Neural progenitor cell (in vitro differentiated cells): ENCODE measurements around the gene SNX13.

ENCODE experiments used
- CTCF ChIP-seq: fragments of 200-600 bp; sonication (generic); IDR thresholded peaks from 2 replicates; pipeline ENCODE4 v1.5.1; 2017; ENCODE audit warnings: antibody characterized with exemption, mild to moderate bottlenecking
- EZH2phosphoT487 ChIP-seq: fragments of 200-600 bp; sonication (generic); IDR thresholded peaks from 2 replicates; pipeline ENCODE4 v1.6.1; 2017; ENCODE audit warnings: antibody characterized with exemption

DNA sequence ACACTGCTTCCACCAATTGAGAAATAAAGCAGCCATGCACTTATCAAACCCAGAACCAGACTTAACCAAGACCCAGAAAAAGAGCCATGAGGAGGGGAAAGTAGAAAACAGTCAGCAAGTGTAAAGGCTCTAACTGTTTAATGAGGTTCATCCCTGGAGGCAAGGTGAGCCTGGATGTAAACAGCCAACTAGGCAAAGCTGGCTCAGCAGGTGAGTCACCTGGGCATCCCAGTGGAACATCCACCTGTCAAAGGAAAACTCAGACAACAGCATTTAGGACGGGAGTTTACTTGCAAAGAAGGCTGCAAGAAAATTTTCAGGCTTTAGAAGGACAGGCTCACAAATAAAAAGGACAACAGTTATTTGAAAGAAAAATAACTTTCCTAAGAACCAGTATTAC, 153.0 kb downstream of the SNX13 start:
- TF ChIP-seq CTCF (no peak), EZH2phosphoT487 (no peak)
